ENCODE data around the gene ATP10A. TPM values are rescaled to one million over a fixed set of nuclear protein-coding genes. Genes with fewer than 3 reads are reported as not detected.

Gene ATP10A
- total and polyA plus RNA-seq, 2 of the 8 experiments (the other 6 are each of a cell fraction or from before 2014, with no cell fraction given): 2.0 to 2.8 TPM

GRCh38 chr15:25715536-25716413 is 147.4 kb downstream of the ATP10A start:
- Histone ChIP-seq H3K14ac (ENCODE audit: insufficient read length) (no peak overlapping the region), H3K79me1 (ENCODE audit: low read depth, low read length) (no peaks in the 10 kb centered on the region), H2BK15ac (ENCODE audit: low read length) (no peak overlapping the region), H3K4ac (replicated peaks; ENCODE audit: insufficient read length, low read depth, low read length) (no peak overlapping the region), H3K27me3 (replicated peaks in 1 of 4; ENCODE audit: control insufficient read depth in 3 of 4, extremely low read depth in 1 of 4, insufficient read depth in 3 of 4, low read length in 3 of 4) (no peaks in the 10 kb centered on the region; a peak in 1 of 7 replicates), H3K9ac (replicated peaks in 1 of 4; ENCODE audit: extremely low read depth in 1 of 4, low read depth in 3 of 4, low read length in 3 of 4) (no peak overlapping the region), H2BK5ac (ENCODE audit: low read depth, low read length) (no peak overlapping the region), H3K4me1 (replicated peaks in 1 of 4; ENCODE audit: control insufficient read depth in 3 of 4, insufficient read depth in 4 of 4, low read length in 3 of 4) (no peaks in the 10 kb centered on the region), H4K5ac (ENCODE audit: insufficient read length, low read depth, low read length) (no peak overlapping the region), H2AFZ (ENCODE audit: low read length) (no peak overlapping the region), H3K56ac (replicated peaks; ENCODE audit: insufficient read length, low read depth, low read length) (no peak overlapping the region), H3K36me3 (ENCODE audit: control insufficient read depth in 2 of 4, insufficient read depth in 4 of 4, low read length in 3 of 4) (no peaks in the 10 kb centered on the region), H3K18ac (ENCODE audit: extremely low read depth, low read length) (no peak overlapping the region), H4K20me1 (replicated peaks in 1 of 2; ENCODE audit: control insufficient read depth in 1 of 2, insufficient read depth in 2 of 2, low read length in 2 of 2) (no peaks in the 10 kb centered on the region), H3K79me2 (ENCODE audit: control insufficient read depth in 1 of 2, insufficient read depth in 2 of 2, low read length in 2 of 2) (no peaks in the 10 kb centered on the region), H4K8ac (ENCODE audit: extremely low read depth, insufficient read depth, low read length) (no peak overlapping the region), H4K91ac (replicated peaks; ENCODE audit: insufficient read length, low read length) (no peak overlapping the region), H3K23me2 (ENCODE audit: low read depth, low read length) (no peaks in the 10 kb centered on the region; the same call in 1 of the 2 replicates), H2AK5ac (ENCODE audit: low read depth, low read length) (no peak overlapping the region), H3K27ac (ENCODE audit: low read depth, low read length) (no peak overlapping the region), H3K4me3 (ENCODE audit: extremely low read depth in 1 of 4, insufficient read depth in 2 of 4, low read depth in 3 of 4, low read length in 4 of 4) (no peak overlapping the region), H2BK120ac (replicated peaks; ENCODE audit: low read depth, low read length) (no peak overlapping the region), H3K4me2 (ENCODE audit: insufficient read depth in 1 of 2, low read depth in 2 of 2, low read length in 2 of 2) (no peak overlapping the region), H3K23ac (ENCODE audit: insufficient read length) (no peak overlapping the region), H3K9me3 (ENCODE audit: insufficient read depth in 2 of 2, low read depth in 1 of 2, low read length in 1 of 2) (no peaks in the 10 kb centered on the region), H2BK20ac (ENCODE audit: low read length) (no peak overlapping the region), H2BK12ac (ENCODE audit: low read depth, low read length) (no peak overlapping the region)
- DNase-seq (ENCODE audit: low read depth in 1 of 2, low spot score in 2 of 2): no peak
- TF ChIP-seq ASH2L (IDR thresholded peaks at IDR 0.05; ENCODE audit: low read length) (no peak), ATF3 (IDR thresholded peaks at IDR 0.05; ENCODE audit: insufficient read depth, low read depth, low read length) (no peak), CHD2 (IDR thresholded peaks at IDR 0.05; ENCODE audit: low read length) (no peak), GTF2F1 (IDR thresholded peaks at IDR 0.05; ENCODE audit: borderline replicate concordance, low read depth, low read length) (no peak)
- ChIA-PET POLR2A (ENCODE audit: partially characterized antibody) (interaction anchor here (0.9 kb wide), 1 partner anchor 45 kb away, joined by 3 read pairs; no protein-coding TSS in a partner anchor), CTCF (ENCODE audit: partially characterized antibody) (interaction anchor here (1.2 kb wide), 1 partner anchor 7 kb away, joined by 3 read pairs; no protein-coding TSS in a partner anchor)
- FAIRE-seq: no peak
- WGBS, 2 experiments (ENCODE audit: extremely low coverage in 1 of 2, insufficient coverage in 1 of 2, insufficient read length in 1 of 2, insufficient replicate concordance in 2 of 2, low coverage in 1 of 2, low lambda C conversion rate in 2 of 2, missing lambda C conversion rate in 1 of 2): 92% methylated on average over 18 of the region's 18 CpGs; no CpG with 5 or more reads in 1 of the 2 experiments

All from H1 (cell line).